Tibial artery (tissue), 4 donors: ENCODE results near the gene CMKLR1.

ENCODE experiments used
- DNase-seq, 2 donors: peaks; one replicate each; pipeline ENCODE4 v3.0.0-alpha.2; 2019
- H3K27ac ChIP-seq, 2 donors: fragments of 200-600 bp; sonication (generic) in 1 of 2; 1 replicate in 1 of 2; 2 replicates in 1 of 2; pipeline ENCODE4 v1.5.1; 2018 to 2019; ENCODE audit warnings: mild to moderate bottlenecking in 1 of 2
- H3K27me3 ChIP-seq, 2 donors: fragments of 200-600 bp; sonication (generic) in 1 of 2; one replicate each; pipeline versions ENCODE4 v1.5.1 to v1.6.0; 2016 to 2019
- H3K36me3 ChIP-seq, 3 donors: fragments of 200-600 bp; sonication (generic) in 2 of 3; one replicate each; pipeline ENCODE4 v1.5.1; 2016 to 2019; ENCODE audit warnings: mild to moderate bottlenecking in 2 of 3
- H3K4me1 ChIP-seq, 4 donors: fragments of 200-600 bp; sonication (generic) in 2 of 4; 1 replicate in 3 of 4; 2 replicates in 1 of 4; pipeline ENCODE4 v1.5.1; 2016 to 2019
- H3K4me3 ChIP-seq, 2 donors: fragments of 200-600 bp; sonication (generic) in 1 of 2; 1 replicate in 1 of 2; 2 replicates in 1 of 2; pipeline ENCODE4 v1.5.1; 2018 to 2019; ENCODE audit warnings: mild to moderate bottlenecking in 2 of 2
- H3K9me3 ChIP-seq, 3 donors: fragments of 200-600 bp; sonication (generic) in 1 of 3; one replicate each; pipeline ENCODE4 v1.5.1; 2016 to 2019
- CTCF ChIP-seq, 2 experiments: fragments of 200-600 bp in 1 of 2; fragments of 450-650 bp in 1 of 2; IDR thresholded peaks; one replicate each; pipeline ENCODE4 v1.5.1; 2017 to 2019; ENCODE audit warnings: antibody characterized with exemption in 2 of 2, mild to moderate bottlenecking in 1 of 2, moderate library complexity in 1 of 2
- intact Hi-C: fragments of 100-400 bp; cut with DNase I; formaldehyde crosslinking; loops from one replicate; pipeline ENCODE4 v1.15.0; 2023; ENCODE audit warnings: low total_unique reads

The CMKLR1 gene

GRCh38 chr12:108257004-108257403 lies 82.1 kb downstream of the CMKLR1 start:
- Histone ChIP-seq H3K27me3 (peaks cover 0 to 18% of the 10 kb centered on the region in 2 donors), H3K4me1 (no peaks in the 10 kb centered on the region), H3K36me3 (no peaks in the 10 kb centered on the region), H3K27ac (no peak overlapping the region), H3K4me3 (no peak overlapping the region), H3K9me3 (peaks cover 0 to 29% (median 27%) of the 10 kb centered on the region in 3 donors)
- no peak for TF ChIP-seq CTCF (IDR thresholded peaks at IDR 0.05)
- DNase-seq: no peak
- intact Hi-C loops: no loop called here

GRCh38 chr12:108255252-108255602 lies 83.9 kb downstream of the CMKLR1 start:
- Histone ChIP-seq H3K27ac (no peak overlapping the region), H3K9me3 (peaks cover 0 to 17% (median 10%) of the 10 kb centered on the region in 3 donors), H3K4me1 (no peaks in the 10 kb centered on the region), H3K27me3 (peaks cover 0 to 30% of the 10 kb centered on the region in 2 donors), H3K36me3 (no peaks in the 10 kb centered on the region), H3K4me3 (no peak overlapping the region)
- DNase-seq: no peak
- intact Hi-C loops: no loop called here
- no peak for TF ChIP-seq CTCF (IDR thresholded peaks at IDR 0.05)

GRCh38 chr12:108254517-108255251 lies 84.4 kb downstream of the CMKLR1 start:
- H3K4me1 ChIP-seq: no peaks in the 10 kb centered on the region
- H3K9me3 ChIP-seq: peaks cover 0 to 12% (median 7%) of the 10 kb centered on the region in 3 donors
- no peaks in the 10 kb centered on the region for H3K36me3 ChIP-seq
- no peak overlapping the region for H3K27ac ChIP-seq
- intact Hi-C loops: no loop called here
- no peak for TF ChIP-seq CTCF (IDR thresholded peaks at IDR 0.05)
- no peak for DNase-seq
- H3K4me3 ChIP-seq: no peak overlapping the region
- H3K27me3 ChIP-seq: peaks cover 0 to 30% of the 10 kb centered on the region in 2 donors

GRCh38 chr12:108254030-108254429 lies 85.1 kb downstream of the CMKLR1 start:
- Histone ChIP-seq H3K27me3 (peaks cover 0 to 33% of the 10 kb centered on the region in 2 donors), H3K27ac (no peak overlapping the region), H3K36me3 (no peaks in the 10 kb centered on the region), H3K4me3 (no peak overlapping the region), H3K9me3 (peaks cover 0 to 6% (median 3%) of the 10 kb centered on the region in 3 donors), H3K4me1 (no peaks in the 10 kb centered on the region)
- DNase-seq: no peak
- no peak for TF ChIP-seq CTCF (IDR thresholded peaks at IDR 0.05)
- intact Hi-C loops: no loop called here

- Histone ChIP-seq H3K4me3 (no peak overlapping the region), H3K27ac (no peak overlapping the region), H3K9me3 (peaks cover 0 to 1% (median 0%) of the 10 kb centered on the region in 3 donors), H3K4me1 (no peaks in the 10 kb centered on the region), H3K27me3 (peaks cover 0 to 33% of the 10 kb centered on the region in 2 donors), H3K36me3 (peaks cover 0 to 3% (median 0%) of the 10 kb centered on the region in 3 donors)
- DNase-seq: no peak
- intact Hi-C loops: no loop called here
- TF ChIP-seq CTCF (IDR thresholded peaks at IDR 0.05): no peak
Observed at GRCh38 chr12:108253540-108253939, 85.6 kb downstream of the CMKLR1 start.
